ENCODE data around the gene AADAC.

DNA sequence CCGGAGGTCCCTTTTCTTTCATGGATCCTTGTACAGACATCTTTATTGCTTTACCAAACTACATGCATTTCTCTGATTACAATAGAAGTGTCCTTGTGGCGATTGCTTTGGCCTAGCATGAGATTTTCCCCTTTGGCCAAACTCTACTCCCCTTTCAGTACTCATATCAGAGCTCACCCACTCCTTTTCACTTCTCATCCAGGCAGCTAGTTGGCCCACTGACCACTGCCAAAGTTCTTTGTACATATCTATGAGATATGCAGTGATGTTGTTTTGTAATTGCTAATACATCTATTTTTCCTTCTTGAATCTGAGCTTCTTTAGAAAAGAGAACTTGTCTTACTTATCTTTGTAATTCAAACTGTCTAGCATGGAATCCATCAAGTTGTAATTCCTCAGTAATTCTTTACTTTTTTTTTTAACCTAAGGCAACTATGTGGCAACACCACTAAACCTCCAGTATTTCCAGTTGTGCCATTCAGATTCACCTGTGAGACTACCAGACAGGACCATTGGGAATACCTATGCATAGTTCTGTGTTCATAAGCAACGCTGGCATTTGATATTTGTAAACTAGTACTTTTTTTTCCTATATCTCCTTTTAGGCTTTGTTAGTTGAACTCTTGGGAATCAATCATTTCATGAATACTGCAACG is 41.0 kb upstream of the AADAC start:
- TF ChIP-seq, protein P1, sequence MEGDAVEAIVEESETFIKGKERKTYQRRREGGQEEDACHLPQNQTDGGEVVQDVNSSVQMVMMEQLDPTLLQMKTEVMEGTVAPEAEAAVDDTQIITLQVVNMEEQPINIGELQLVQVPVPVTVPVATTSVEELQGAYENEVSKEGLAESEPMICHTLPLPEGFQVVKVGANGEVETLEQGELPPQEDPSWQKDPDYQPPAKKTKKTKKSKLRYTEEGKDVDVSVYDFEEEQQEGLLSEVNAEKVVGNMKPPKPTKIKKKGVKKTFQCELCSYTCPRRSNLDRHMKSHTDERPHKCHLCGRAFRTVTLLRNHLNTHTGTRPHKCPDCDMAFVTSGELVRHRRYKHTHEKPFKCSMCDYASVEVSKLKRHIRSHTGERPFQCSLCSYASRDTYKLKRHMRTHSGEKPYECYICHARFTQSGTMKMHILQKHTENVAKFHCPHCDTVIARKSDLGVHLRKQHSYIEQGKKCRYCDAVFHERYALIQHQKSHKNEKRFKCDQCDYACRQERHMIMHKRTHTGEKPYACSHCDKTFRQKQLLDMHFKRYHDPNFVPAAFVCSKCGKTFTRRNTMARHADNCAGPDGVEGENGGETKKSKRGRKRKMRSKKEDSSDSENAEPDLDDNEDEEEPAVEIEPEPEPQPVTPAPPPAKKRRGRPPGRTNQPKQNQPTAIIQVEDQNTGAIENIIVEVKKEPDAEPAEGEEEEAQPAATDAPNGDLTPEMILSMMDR (IDR thresholded peaks at IDR 0.05): no peak
- TF ChIP-seq POLR2A (IDR thresholded peaks at IDR 0.05): no peak
- no peak for TF ChIP-seq EP300 (IDR thresholded peaks at IDR 0.05)
